Breast epithelium (tissue), 4 donors: ENCODE measurements around the gene NUDT1. TPM values are rescaled to one million over a fixed set of nuclear protein-coding genes. Genes with fewer than 3 reads are reported as not detected.

Source experiments
- DNase-seq, 2 donors: peaks; one replicate each; pipeline ENCODE4 v3.0.0-alpha.2; 2019; ENCODE audit warnings: low spot score in 2 of 2
- H3K27ac ChIP-seq, 2 donors: fragments of 200-600 bp; sonication (generic) in 1 of 2; one replicate each; pipeline ENCODE4 v1.5.1; 2016 to 2019; ENCODE audit warnings: mild to moderate bottlenecking in 1 of 2
- H3K27me3 ChIP-seq, 2 donors: fragments of 200-600 bp; sonication (generic) in 1 of 2; one replicate each; pipeline versions ENCODE4 v1.5.1 to v1.6.0; 2017 to 2019; ENCODE audit warnings: control low read depth in 1 of 2, mild to moderate bottlenecking in 1 of 2
- H3K36me3 ChIP-seq: fragments of 200-600 bp; one replicate; pipeline ENCODE4 v1.5.1; 2019
- H3K4me1 ChIP-seq, 2 donors: fragments of 200-600 bp; sonication (generic); one replicate each; pipeline ENCODE4 v1.5.1; 2016 to 2019; ENCODE audit warnings: control low read depth in 1 of 2
- H3K4me3 ChIP-seq, 3 donors: fragments of 200-600 bp; sonication (generic); 1 replicate in 2 of 3; 2 replicates in 1 of 3; pipeline ENCODE4 v1.5.1; 2016 to 2019; ENCODE audit warnings: mild to moderate bottlenecking in 3 of 3, moderate library complexity in 2 of 3
- H3K9me3 ChIP-seq, 2 donors: fragments of 200-600 bp; sonication (generic) in 1 of 2; one replicate each; pipeline ENCODE4 v1.5.1; 2016 to 2019; ENCODE audit warnings: control low read depth in 1 of 2
- CTCF ChIP-seq, 3 donors: fragments of 450-650 bp; IDR thresholded peaks; one replicate each; pipeline ENCODE4 v1.5.1; 2016 to 2017; ENCODE audit warnings: antibody characterized with exemption in 3 of 3, mild to moderate bottlenecking in 3 of 3, moderate library complexity in 3 of 3
- POLR2A ChIP-seq: fragments of 450-650 bp; IDR thresholded peaks from one replicate; pipeline ENCODE4 v1.6.1; 2016; ENCODE audit warnings: antibody characterized with exemption, mild to moderate bottlenecking, moderate library complexity
- POLR2AphosphoS5 ChIP-seq, 3 donors: sonication (generic); formaldehyde crosslinking; IDR thresholded peaks; one replicate each; pipeline ENCODE4 v1.6.1; 2017; ENCODE audit warnings: antibody characterized with exemption in 3 of 3
- intact Hi-C: fragments of 100-400 bp; cut with DNase I; formaldehyde crosslinking; loops from one replicate; pipeline ENCODE4 v1.15.1; 2023; ENCODE audit warnings: low total_unique reads
- total RNA-seq, 3 donors: library from RNA; depleted of rRNA; stranded (reverse); fragments of >200 nt; gene quantifications; one replicate each; pipeline ENCODE4 v1.1.0, GENCODE V29; 2016

The NUDT1 gene
- total RNA-seq, 3 donors from 2014 or later = 13.3 to 28.5 (median 18.0) TPM

- TF ChIP-seq POLR2A = no peak
- TF ChIP-seq POLR2AphosphoS5 (IDR thresholded peaks at IDR 0.05) = no peak
- no peak for TF ChIP-seq CTCF (IDR thresholded peaks at IDR 0.05)
- peak overlapping the region; percentile 52 to 86 for H3K27ac ChIP-seq
- peak overlapping the region in 1 of 3 donors; percentile 37 for H3K4me3 ChIP-seq
- H3K9me3 ChIP-seq = no peaks in the 10 kb centered on the region
- intact Hi-C loops = no loop called here
- no peaks in the 10 kb centered on the region for H3K36me3 ChIP-seq
- no peaks in the 10 kb centered on the region for H3K4me1 ChIP-seq
- no peak for DNase-seq
- H3K27me3 ChIP-seq = no peaks in the 10 kb centered on the region
Observed at GRCh38 chr7:2299131-2299829, 57.3 kb downstream of the NUDT1 start.

- DNase-seq = no peak
- Histone ChIP-seq H3K27me3 (no peaks in the 10 kb centered on the region), H3K36me3 (no peaks in the 10 kb centered on the region), H3K9me3 (no peaks in the 10 kb centered on the region), H3K4me1 (no peaks in the 10 kb centered on the region), H3K4me3 (peak overlapping the region in 1 of 3 donors; percentile 37), H3K27ac (peak overlapping the region; percentile 52 to 86)
- intact Hi-C loops = no loop called here
- TF ChIP-seq POLR2A = no peak
- TF ChIP-seq POLR2AphosphoS5 (IDR thresholded peaks at IDR 0.05) = no peak
- TF ChIP-seq CTCF (IDR thresholded peaks at IDR 0.05) = no peak
Observed at GRCh38 chr7:2299870-2300512, 58.0 kb downstream of the NUDT1 start.

Other genes with a start within 250 kb of the NUDT1 start
- gene MAD1L1, start 9.3 kb upstream of the NUDT1 start, total RNA-seq = 10 to 100 TPM; 27.7 to 33.9 (median 28.8) TPM
- 10 to 100 TPM; 10.9 to 20.2 (median 18.0) TPM for gene MRM2, start within 50 bp of the NUDT1 start, total RNA-seq
- gene SNX8, start 72.2 kb downstream of the NUDT1 start, total RNA-seq = 10 to 100 TPM in 2 of 3 donors, 1 to 10 TPM in 1; 8.8 to 32.3 (median 20.3) TPM
- 100 to 1,000 TPM; 111 to 122 (median 115) TPM for gene EIF3B, start 112.6 kb downstream of the NUDT1 start, total RNA-seq
- gene CHST12, start 161.4 kb downstream of the NUDT1 start, total RNA-seq = 10 to 100 TPM in 1 of 3 donors, 1 to 10 TPM in 2; 6.2 to 15.0 (median 7.2) TPM
- gene GRIFIN, start 234.2 kb downstream of the NUDT1 start, total RNA-seq = not detected